HG03095 (cell line): ENCODE data around the gene KCNK10.

Experiments
- ATAC-seq: cut with Tn5 transposase; IDR thresholded peaks from one replicate; pipeline ENCODE4 v1.9.1; 2021; ENCODE audit warnings: moderate library complexity; ENCODE audit not compliant: unreplicated experiment

KCNK10 gene

GRCh38 chr14:88321692-88322503, 1.2 kb downstream of the KCNK10 start:
- no peak for ATAC-seq

GRCh38 chr14:88318406-88318805, 4.7 kb downstream of the KCNK10 start:
- no peak for ATAC-seq

GRCh38 chr14:88316521-88316920, 6.5 kb downstream of the KCNK10 start:
- no peak for ATAC-seq

DNA sequence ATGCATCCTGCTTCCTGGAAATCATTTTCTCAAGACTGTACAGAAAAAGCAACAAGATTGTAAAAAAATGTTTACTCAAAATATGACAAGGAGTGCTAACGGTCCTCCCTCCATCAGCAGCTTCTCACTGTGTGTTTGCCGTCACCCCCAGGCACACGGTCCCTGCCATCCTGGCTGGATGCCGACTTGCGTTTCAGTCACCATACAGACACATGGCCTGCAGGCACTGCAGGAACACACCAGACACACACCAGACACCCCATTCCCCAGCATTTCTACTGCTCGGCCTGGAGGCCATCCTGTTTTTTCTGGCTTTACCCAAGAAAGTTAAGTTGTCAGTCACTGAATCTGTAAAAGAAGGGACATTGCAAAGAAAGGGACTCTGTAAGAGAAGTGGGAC, 10.8 kb downstream of the KCNK10 start:
- no peak for ATAC-seq

- no peak for ATAC-seq
Observed at GRCh38 chr14:88311780-88312179, 11.3 kb downstream of the KCNK10 start.

DNA sequence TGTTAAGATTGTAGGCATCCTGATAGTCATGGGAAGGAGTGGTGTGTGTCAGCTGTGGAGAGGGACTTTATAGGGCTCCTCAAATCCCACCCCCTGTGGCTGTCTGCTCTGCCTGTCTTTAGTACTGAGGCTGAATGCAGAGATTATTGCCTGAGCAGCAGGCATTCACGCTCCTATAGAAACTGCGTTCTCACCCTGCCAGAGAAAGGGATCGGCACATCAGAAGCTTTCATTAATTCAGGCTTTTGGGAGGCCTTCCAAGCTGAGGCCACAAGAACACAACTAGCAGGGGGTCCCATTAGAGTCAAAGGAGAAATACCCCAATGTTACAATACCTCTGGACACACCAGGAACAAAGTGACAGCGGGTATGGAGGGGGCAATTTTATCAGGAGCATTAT, 12.6 kb downstream of the KCNK10 start:
- ATAC-seq: no peak

DNA sequence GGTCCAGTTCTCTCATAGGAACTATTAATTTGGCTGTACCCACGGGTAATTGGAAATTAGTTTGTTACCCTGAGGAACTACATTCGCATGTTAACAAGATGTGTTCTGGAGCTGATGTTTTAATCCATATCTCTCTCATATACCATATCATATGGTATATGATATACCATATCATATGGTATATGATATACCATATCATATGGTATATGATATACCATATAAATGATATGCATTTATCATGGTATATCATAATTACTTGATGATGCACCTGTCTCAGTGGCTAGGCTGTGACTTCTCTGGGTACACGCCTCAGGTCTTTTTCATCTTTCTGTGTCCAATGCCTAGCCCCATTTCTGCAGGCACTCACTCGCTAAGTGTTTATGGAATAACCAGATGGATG, 13.0 kb downstream of the KCNK10 start:
- no peak for ATAC-seq

DNA sequence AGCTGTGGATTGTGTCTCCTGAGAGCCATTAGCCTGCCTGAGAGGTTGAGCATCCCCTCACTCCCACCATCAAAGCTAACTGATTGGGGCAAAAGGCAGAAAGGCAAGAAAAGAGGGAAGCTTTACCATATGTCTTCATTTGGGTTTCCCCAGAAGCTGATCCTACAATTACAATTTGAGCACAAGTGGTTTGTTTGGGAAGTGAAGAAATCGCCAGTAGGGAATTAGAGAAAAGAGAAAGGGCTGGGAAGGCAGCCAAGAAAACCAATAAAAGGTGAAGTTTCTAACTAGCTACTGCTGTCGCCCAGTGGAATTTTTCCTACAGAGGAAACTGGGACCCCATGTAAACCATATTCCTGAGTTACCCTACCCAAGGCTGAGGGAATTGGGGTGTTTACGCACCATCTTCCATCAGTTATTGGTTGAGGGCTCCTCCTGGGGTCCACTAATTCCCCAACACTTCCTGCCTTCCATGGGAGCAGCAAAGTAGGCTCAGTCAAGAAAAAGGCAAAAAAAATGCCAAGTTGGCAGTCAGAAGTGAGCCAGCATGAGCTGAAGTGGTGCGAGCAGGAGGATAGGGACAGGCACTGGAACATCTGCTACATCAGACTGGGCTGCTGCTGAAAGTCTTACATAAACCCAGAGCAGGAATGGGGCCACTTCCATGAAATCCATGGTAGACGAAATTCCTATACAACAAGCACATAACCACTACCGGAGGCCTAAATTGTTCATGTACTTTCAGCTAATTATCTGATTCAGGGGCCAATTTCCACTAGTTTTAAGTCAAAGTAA, 17.3 kb downstream of the KCNK10 start:
- ATAC-seq: no peak

DNA sequence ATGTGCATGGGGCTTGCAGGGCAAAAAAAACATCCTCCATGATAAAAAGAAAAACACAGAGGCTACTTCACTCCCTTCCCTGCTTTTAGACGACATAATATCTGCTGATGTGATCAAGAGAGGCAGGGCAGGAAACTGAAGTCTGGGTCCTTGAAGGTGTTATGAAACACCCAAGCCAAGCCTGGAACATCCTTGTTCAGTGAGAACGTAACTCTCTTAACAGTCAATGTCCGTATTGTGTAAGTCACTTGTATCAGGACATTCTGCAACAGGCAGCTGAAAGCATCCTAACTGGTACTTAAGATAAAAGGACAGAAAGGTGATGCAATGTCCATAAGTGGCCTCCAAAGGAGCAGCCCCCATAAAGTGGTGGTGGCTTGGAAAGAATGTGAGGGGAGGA, 20.0 kb downstream of the KCNK10 start:
- no peak for ATAC-seq

- ATAC-seq: no peak
Observed at GRCh38 chr14:88301381-88301780, 21.7 kb downstream of the KCNK10 start.

DNA sequence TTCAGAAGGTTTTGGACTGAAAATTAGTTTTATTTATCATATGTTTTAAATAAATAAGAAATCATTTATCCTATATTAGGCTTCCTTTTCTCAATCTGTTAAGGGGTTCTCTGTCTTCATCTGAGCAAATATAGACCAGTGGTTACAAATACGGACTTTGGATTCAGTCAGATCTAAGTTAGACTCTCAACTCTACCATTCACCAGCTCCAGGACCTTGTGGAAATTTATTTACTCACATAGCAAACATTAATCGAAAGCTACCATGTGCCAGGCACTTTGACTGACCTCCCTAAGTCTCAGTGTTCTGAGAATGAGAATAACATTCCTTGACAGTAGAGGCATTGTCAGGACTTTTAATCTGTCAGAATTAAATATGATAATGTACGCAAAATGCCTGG, 22.3 kb downstream of the KCNK10 start:
- ATAC-seq: no peak

- ATAC-seq: no peak
Observed at GRCh38 chr14:88299865-88300530, 23.1 kb downstream of the KCNK10 start.

- ATAC-seq: no peak
Observed at GRCh38 chr14:88297306-88297705, 25.8 kb downstream of the KCNK10 start.

GRCh38 chr14:88296351-88296750, 26.7 kb downstream of the KCNK10 start:
- no peak for ATAC-seq

DNA sequence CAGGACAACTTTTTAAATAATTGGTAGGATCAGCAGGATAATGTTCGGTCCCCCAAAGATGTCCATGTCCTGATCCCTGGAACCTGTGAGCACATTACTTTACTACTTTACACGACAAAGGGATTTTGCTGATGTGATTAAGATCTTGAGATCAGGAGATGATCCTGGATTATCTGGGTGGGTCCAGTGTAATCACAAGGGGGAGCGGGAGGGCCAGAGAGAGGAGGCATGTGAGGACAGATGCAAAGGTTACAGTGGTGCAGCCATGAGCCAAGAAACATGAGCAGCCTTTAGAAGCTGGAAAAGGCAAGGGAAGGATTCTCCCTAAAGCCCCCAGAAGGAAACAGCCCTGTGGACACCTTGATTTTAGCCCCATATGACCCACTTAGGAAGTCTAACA, 33.1 kb downstream of the KCNK10 start:
- no peak for ATAC-seq

- ATAC-seq: no peak
Observed at GRCh38 chr14:88289234-88289633, 33.8 kb downstream of the KCNK10 start.

DNA sequence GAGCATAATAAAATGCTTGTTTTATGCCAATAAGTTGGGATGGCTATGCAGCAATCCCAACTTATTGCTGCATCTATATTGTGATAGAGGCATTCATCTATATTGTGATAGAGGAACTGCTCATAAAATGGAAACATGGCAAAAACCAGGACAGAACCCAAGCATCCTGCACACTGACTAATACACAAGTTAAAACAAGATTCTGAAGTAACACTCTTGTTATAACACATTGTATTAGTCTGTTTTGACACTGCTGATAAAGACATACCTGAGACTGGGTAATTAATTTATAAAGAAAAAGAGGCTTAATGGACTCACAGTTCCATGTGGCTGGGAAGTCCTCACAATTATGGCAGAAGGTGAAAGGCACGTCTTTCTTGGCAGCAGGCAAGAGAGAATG, 36.8 kb downstream of the KCNK10 start:
- ATAC-seq: no peak

DNA sequence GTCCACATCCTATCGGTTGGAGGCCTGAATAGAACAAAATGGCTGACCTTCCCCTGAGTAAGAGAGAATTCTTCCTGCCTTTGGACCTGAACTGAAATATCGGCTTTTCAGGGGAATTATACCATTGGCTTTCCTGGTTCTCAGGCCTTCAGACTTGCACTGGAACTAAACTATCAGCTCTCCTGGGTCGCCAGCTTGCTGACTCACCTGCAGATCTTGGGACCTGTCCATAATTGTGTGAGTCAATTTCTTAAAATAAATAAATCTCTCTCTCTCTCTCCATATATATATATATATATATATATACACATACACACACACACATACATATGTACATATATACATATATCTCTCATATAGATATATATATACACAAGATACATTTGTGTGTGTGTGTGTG, 41.6 kb downstream of the KCNK10 start:
- no peak for ATAC-seq

DNA sequence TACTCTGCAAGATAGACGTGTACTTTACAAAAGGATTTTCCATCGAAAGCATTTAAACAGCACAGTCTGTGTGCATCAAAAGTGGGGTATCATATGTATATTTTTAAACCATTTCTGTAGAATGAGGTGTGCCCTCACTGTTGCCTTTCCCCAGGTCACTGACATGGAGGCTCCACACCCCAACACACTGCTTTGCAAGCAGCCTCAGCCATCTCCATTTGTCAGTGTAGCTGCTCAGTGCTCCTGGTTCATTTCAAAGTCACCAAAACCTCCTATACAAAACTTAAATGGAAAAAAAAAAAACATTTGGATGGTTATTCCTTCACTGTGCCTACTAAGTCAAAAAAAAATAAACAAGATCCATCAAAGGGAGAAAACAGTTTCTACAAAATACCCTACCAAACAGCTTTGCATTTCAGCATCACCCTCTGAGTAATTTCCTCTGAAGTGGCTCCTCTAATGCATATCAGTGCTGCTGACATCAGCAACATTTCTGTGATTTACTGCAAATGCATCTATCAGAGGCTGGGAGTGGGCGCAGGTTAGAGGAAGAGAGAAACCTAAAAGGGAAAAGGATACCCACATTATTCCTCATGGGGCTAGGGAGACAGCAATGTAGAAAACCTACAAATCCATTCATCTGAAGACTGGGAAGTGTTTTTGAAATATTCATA, 46.0 kb downstream of the KCNK10 start:
- no peak for ATAC-seq

- no peak for ATAC-seq
Observed at GRCh38 chr14:88272390-88273269, 50.4 kb downstream of the KCNK10 start.
